Activated naive CD8-positive, alpha-beta T cell treated with anti-CD3 and anti-CD28 coated beads, Interleukin-2, amount 50 U/mL, for 24 hours (primary cell): ENCODE data around the gene KIAA0753.

Experiments
- ATAC-seq: fragments of 150-1000 bp; cut with Tn5 transposase; one replicate; pipeline ENCODE4 v1.10.0; 2021
- DNase-seq: peaks from one replicate; pipeline ENCODE4 v3.0.0; 2021
- H3K27ac Mint-ChIP-seq: one replicate; pipeline ENCODE4 v1.8.0; 2021; ENCODE audit warnings: mild to moderate bottlenecking, mixed read lengths
- H3K27me3 Mint-ChIP-seq: one replicate; pipeline ENCODE4 v1.8.0; 2021; ENCODE audit warnings: mixed read lengths
- H3K36me3 Mint-ChIP-seq: one replicate; pipeline ENCODE4 v1.8.0; 2021; ENCODE audit warnings: low read depth, mixed read lengths
- H3K4me1 Mint-ChIP-seq: one replicate; pipeline ENCODE4 v1.8.0; 2021; ENCODE audit warnings: mixed read lengths
- H3K4me3 Mint-ChIP-seq: one replicate; pipeline ENCODE4 v1.8.0; 2021; ENCODE audit warnings: mild to moderate bottlenecking, moderate library complexity, mixed read lengths
- H3K9me3 Mint-ChIP-seq: one replicate; pipeline ENCODE4 v1.8.0; 2021; ENCODE audit warnings: mixed read lengths

KIAA0753 gene

GRCh38 chr17:6532441-6532885 lies 108.0 kb downstream of the KIAA0753 start:
- DNase-seq (no peak), ATAC-seq (no peak)
- Mint-ChIP-seq H3K27me3 (no peaks in the 10 kb centered on the region), H3K27ac (no peak overlapping the region), H3K9me3 (no peaks in the 10 kb centered on the region), H3K4me3 (no peak overlapping the region), H3K4me1 (no peaks in the 10 kb centered on the region), H3K36me3 (no peaks in the 10 kb centered on the region)

DNA sequence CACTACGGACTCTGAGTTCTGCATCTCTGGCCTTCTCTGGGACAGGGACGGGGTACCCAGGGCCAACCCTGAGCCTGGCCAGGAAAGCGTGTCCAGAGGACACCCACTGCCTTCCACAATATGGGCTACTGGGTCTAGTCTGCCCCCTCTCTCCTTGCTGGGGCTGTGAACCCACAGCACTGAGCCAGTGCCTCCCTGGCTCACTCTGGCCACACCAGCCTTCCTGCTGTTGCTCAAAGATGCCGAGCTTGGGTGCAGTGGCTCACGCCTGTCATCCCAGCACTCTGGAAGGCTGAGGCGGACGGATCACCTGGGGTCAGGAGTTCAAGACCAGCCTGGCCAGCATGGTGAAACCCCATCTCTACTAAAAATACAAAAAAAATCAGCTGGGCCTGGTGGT lies 108.9 kb downstream of the KIAA0753 start:
- Mint-ChIP-seq H3K9me3 (no peaks in the 10 kb centered on the region), H3K27me3 (no peaks in the 10 kb centered on the region), H3K4me1 (no peaks in the 10 kb centered on the region), H3K27ac (no peak overlapping the region), H3K4me3 (no peak overlapping the region), H3K36me3 (no peaks in the 10 kb centered on the region)
- no peak for DNase-seq
- ATAC-seq = no peak

- no peak for ATAC-seq
Observed at GRCh38 chr17:6530324-6530920, 110.1 kb downstream of the KIAA0753 start.

GRCh38 chr17:6528557-6528956 lies 112.0 kb downstream of the KIAA0753 start:
- ATAC-seq (no peak), DNase-seq (no peak)
- no peaks in the 10 kb centered on the region for H3K4me1 Mint-ChIP-seq
- H3K4me3 Mint-ChIP-seq = no peak overlapping the region
- no peaks in the 10 kb centered on the region for H3K9me3 Mint-ChIP-seq
- H3K36me3 Mint-ChIP-seq = no peaks in the 10 kb centered on the region
- H3K27ac Mint-ChIP-seq = no peak overlapping the region
- H3K27me3 Mint-ChIP-seq = no peaks in the 10 kb centered on the region

More at GRCh38 chr17:6530324-6530920, 110.1 kb downstream of the KIAA0753 start:
- Mint-ChIP-seq H3K36me3 (no peaks in the 10 kb centered on the region), H3K4me1 (no peaks in the 10 kb centered on the region), H3K4me3 (no peak overlapping the region), H3K9me3 (no peaks in the 10 kb centered on the region), H3K27ac (no peak overlapping the region), H3K27me3 (no peaks in the 10 kb centered on the region)
- DNase-seq = no peak
